Activated T-cell treated with anti-CD3 and anti-CD28 coated beads for 24 hours (primary cell): Measurements from ENCODE around the gene NSMF.

Source experiments
- DNase-seq: peaks from one replicate; pipeline ENCODE4 v3.0.0-alpha.2; 2020; ENCODE audit warnings: low read depth

The NSMF gene

GRCh38 chr9:137432687-137433348 is 26.3 kb downstream of the NSMF start:
- no peak for DNase-seq

DNA sequence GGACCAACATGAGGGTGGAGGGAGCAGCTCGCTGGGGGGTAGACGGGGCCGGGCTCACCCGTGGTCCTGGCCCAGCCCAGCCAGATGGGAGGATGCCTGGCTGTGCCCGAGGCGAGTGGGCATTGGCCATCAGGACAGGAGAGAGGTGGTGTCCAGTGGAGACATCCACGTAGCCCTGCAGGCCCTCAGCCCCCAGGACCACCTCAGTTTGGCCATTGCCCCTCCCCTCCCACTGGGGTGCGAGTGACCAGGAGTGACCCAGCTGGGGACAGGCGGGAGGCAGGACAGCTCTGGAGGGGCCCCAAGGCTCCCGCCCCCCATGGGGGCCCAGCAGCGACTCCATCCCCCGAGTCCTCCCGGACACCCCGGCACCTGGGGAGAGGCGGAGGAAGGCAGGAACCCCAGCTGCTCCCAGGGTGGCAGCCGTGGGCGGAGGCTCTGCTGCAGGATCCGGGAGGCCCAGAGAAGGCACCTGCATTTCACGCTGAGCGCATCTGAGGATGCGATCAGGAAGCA is 27.7 kb downstream of the NSMF start:
- no peak for DNase-seq

DNA sequence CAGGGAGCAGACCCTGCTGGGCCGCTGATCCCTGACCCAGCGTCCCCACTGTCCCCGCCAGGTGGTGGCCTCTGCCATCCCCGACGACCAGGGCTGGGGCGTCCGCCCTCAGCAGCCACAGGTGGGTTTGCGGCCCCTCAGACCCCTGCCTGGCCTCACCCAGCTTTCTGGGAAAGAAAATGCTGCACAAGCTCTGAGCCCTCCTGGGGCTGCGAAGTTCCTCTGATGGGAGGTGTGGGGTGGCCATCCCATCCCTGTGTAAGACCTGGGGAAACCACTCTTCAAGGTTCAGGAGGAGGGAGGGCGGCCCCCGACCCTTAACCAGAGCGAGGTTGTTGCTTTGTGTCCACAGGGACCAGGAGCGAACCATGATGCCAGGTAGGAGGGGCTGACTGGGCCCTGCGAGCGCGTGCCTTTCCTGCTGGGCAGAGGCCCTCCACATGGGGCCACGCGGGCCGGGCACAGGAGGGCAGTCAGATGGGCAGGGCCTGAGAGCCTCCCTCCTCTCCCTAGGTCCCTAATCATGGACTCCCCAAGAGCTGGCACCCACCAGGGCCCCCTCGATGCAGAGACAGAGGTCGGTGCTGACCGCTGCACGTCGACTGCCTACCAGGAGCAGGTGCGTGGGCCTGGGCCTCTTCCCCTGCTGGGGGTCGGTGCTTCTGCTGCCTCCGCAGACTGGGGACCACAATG is 28.3 kb downstream of the NSMF start:
- DNase-seq, result no peak

- no peak for DNase-seq
Measured at GRCh38 chr9:137429974-137430722, 29.0 kb downstream of the NSMF start.

DNA sequence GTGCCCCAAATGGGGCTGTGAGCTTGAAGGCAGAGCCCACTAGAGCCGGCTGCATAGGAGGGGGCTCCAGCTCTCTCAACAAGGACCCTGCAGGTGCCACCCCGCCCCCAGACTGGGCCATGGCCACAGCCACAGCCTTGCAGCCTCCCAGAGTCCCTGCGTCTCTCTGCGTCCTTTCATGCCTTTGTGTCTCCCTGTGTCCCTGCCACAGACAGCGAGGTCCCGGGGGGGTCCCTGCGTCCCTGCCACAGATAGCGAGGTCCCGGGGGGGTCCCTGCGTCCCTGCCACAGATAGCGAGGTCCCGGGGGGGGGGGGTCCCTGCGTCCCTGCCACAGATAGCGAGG is 29.6 kb downstream of the NSMF start:
- no peak for DNase-seq

DNA sequence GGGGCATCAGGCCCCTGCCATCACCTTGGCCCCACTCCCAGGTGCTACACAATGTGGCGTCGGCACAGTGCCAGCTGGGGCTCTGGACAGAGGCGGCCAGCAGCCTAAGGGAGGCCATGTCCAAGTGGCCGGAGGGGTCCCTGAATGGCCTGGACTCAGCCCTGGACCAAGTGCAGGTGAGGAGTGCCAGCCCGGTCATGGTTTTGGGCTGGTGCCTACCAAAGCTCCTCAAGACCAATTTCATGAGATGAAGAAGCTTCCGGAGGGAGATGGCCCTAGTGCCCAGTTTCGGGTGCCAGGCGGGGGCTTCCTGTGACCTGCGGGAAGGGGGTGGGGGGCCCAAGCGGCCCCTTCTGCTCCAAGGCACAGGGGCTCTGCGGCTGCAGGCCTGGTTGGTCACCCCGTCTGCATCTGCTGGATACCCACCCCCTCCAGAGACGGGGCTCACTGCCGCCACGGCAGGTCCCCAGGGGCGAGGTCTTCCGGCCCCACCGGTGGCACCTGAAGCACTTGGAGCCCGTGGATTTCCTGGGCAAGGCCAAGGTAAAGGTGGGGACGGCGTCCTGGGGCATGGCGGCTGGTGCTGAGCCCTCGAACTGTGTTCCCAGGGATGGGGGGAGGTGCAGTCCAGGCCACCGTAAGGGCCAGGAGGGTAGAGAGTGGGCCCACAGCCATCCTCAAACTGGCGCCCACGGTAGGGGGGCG is 30.1 kb downstream of the NSMF start:
- DNase-seq, result no peak

GRCh38 chr9:137428311-137428630 is 30.9 kb downstream of the NSMF start:
- no peak for DNase-seq

GRCh38 chr9:137427454-137428310 is 31.5 kb downstream of the NSMF start:
- DNase-seq, result no peak

DNA sequence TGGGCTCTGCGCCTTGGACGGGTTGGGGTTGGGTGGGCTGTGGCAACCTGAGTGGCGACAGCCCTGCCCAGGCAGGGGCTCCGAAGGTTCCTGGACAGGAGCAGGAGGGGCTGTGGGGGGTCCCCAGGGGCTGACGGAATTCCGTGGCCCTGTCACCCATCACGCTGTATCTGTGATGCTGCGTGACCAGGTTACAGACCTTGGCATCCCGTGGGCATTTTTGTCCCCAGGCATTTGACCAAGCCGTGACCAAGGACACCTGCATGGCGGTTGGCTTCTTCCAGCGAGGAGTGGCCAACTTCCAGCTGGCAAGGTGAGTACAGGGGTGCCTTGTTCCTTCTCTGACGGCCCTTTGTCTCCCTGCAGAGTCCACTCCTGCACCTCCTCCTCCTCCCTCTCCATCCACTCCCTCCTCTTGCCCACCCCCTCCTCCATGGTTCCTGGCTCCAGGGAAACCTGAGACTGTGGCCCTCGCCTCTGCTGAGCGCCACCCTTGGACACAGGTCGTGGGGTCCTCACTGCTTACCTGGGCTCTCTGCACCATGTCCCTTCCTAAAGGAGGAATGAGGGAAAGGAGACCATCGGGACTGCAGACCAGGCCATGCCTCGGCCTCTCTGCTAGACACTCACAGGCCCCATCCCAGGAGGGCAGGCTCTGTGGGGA is 33.0 kb downstream of the NSMF start:
- no peak for DNase-seq

DNA sequence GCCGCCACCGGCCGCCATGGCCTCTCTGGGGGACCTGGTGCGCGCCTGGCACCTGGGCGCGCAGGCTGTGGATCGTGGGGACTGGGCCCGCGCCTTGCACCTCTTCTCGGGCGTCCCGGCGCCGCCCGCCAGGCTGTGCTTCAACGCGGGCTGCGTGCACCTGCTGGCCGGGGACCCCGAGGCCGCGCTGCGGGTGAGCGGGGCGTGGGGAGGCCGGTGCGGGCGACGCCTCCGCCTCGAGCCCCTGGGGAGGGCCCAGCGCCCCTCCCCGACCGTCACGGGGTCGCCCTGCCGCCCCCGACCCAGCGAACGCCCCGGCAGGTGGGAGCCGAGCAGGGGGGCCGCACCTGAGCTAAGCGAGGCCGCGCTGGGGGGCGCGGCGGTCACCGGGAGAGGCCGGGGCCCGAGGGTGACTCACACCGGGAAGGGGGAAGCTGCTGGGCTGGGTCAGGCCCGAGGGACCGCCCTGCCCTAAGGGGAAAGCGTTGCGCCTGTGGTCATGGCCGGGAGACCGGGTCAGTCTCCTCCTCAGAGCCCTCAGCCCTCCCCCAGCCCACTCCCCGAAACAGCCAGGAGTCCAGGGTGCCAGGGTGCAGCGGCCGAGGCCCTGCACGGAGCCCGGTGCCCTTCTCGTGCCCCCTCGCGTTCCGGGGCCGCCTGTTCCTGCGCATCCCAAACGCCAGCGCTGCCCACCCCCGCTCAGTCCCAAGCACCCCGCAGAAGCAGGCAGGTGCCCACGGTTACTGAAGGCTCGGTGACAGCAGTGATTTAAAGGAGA is 35.4 kb downstream of the NSMF start:
- DNase-seq, result no peak

DNA sequence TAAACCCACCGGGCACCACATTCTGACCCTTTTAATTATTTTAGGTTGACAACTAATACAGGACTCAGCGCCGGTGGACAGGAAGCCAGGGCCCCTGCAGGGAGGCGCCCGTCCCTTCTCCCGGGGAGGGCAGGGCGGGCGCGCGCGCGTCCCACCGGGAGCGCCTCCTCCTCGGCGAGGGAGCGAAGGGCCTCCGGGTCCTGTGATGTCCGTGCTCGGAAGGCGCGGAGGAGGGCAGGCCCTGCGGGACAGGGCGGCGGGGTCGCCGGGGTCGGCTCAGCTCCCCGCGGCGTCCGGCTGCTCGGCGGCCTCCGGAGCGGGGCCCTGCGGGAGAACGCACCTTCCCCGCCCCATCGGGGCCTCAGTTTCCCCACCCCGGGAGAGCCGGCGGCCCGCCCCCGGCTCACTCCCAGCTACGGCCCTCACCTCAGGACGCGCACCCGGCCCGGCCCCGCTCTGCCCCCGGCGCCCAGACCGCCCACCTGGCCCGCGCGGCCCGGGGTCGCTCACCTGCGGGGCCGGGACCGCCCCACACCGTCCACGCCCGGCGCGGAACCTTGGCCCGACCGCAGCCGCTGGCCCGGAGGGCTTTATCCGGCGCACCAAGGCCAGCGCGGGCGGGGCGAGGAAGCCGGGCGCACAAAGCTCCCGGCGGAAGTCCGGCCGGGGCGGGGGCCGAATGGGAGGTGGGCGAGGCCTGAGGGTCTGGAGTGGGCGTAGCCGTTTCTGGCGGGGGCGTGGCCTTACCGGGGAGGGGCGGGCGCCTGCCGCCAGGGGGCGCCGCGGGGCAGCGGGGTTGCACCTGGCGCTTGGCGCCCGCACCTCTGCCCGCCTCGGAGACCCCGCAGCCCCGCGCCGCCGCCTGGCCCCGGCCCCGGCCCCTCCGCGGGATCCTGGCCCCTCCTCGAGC is 36.3 kb downstream of the NSMF start, which contains the start of the genes EXD3 and NOXA1:
EXD3 (minus strand) TSS at position 559 of the 910 bp plus-strand sequence. CDS start 27,805 bp downstream, outside the sequence.
NOXA1 (plus strand) TSS at position 790 of the 910 bp plus-strand sequence. CDS start 137 bp downstream, outside the sequence.
- DNase-seq, result peak; percentile 91

DNA sequence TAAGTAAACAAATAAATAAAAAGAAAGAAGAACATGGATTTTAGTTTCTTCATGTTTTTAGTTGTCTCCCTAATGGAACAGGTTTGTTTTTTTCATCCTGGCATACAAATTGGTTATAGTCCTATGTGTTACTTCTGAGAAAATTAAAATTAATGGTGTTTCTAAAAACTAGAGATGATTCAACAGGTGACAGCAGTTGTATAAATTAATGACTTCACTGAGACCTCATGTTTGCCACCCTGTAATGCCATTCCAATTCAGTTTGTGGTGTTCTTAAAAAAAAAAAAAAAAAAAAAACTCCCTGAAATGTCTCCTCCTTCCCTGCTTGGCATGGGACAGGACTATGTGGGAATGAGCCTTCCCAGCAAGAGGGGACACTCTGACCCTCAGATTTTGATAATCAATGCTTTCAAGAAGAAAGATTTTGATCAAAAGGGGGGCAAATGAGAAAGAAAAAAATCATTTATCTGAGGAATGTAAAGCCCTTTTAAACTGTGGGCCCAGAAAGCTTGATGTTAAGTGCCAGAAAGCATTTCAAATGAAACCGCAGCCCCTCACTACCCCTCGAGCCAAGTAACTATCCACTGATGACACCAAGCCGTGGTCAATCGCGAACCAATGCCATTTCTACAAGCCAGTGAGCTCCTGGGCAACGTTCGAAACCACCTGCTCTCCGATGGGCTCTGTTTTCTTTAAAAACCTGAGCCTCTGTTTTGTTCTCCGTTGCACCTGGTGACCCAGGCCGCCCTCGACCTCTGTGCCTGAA is 37.1 kb downstream of the NSMF start:
- DNase-seq, result no peak

GRCh38 chr9:137417161-137418021 is 41.7 kb downstream of the NSMF start:
- DNase-seq, result no peak

DNA sequence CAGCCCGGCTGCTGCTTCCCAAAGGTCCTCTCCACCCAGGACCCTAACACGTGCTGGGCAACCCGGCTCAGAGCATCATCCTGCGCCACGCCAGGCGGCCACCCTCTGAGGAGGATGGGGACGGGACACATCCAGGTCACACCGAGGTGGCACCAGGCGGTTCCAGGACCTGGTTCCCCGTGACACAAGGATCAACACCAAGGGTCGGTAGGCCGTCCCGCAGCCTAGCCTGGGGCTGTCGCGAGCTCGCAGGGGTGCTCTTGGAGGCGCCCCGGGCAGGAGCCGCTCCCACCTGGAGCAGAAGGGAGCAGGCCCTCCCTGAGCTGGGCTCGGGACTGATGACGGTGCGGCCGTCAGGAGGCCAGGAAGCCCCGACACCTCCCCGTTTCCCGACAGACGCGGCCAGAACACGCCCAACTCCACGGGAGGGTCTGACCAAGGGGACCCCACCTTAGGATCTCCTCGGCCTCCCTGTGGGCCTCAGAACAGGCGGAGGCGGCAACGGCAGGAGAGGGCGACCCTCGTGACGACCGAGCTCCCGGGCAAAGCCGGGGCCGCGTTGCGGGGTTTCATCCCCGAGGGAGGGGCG is 42.5 kb downstream of the NSMF start:
- DNase-seq, result no peak

GRCh38 chr9:137416006-137416562 is 43.0 kb downstream of the NSMF start:
- DNase-seq, result no peak

DNA sequence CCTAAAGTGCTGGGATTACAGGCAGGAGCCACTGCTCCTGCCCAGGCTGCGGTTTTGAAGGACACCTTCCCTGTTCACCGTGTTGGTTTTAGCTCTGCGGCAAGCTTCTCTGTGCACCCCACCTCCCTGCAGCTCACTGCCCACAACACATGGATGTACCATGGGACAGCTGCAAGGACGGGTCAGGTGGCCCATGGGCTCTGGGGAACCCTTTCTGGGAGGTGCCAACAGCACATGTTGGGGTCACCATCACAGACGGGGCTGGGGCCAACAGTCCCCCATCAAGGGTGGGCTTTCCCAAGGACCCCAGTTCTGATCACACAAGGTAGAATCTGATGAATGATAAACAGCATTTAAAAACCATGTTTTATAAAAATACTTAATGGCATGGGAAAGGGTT is 43.7 kb downstream of the NSMF start:
- no peak for DNase-seq
